ENCODE results near the gene PNCK. TPM values are rescaled to one million over a fixed set of nuclear protein-coding genes. Genes with fewer than 3 reads are reported as not detected.

PNCK gene
- total RNA-seq, 2 experiments from 2014 or later, result 0.60 to 0.96 TPM

DNA sequence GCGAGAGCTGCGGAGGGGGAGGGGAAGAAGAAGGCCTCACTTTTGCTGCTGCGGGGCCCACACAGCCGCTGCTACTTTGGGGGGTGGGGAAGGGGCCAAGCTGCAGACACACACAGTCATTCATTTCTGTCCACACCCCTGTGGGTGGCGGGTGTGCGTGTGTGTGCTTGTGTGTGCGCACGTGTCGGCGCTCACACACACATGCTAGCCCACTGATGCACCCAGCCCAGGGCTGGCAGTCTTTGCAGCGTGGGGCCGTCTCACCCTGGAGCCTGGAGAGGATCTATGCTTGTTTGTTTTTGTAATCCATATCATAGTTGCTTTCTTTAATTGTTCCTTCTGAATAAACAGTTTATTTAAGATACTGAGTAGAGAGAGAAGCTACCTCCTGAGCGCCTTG lies 22.7 kb downstream of the PNCK start:
- H3K27ac Mint-ChIP-seq, result no peak overlapping the region
- CTCF ChIA-PET, result interaction anchor here (2.1 kb wide), 1 partner anchor 41 kb away, joined by 5 read pairs; no protein-coding TSS in a partner anchor
- no peaks in the 10 kb centered on the region for H3K4me1 Mint-ChIP-seq
- no peaks in the 10 kb centered on the region for H3K36me3 Mint-ChIP-seq (ENCODE audit: low read depth)
- H3K27me3 Mint-ChIP-seq, result peaks cover 17% of the 10 kb centered on the region
- no peak overlapping the region for H3K4me3 Mint-ChIP-seq
- POLR2A ChIA-PET, result no interaction called here
- DNase-seq, result no peak
- H3K9me3 Mint-ChIP-seq, result no peaks in the 10 kb centered on the region

- Mint-ChIP-seq H3K27me3 (peaks cover 24% of the 10 kb centered on the region), H3K36me3 (ENCODE audit: low read depth) (no peaks in the 10 kb centered on the region), H3K4me3 (no peak overlapping the region), H3K9me3 (no peaks in the 10 kb centered on the region), H3K4me1 (no peaks in the 10 kb centered on the region), H3K27ac (no peak overlapping the region)
- ChIA-PET POLR2A (no interaction called here), CTCF (interaction anchor here (1.2 to 2.1 kb wide), 4 partner anchors 11 to 110 kb away, joined by 4 to 7 read pairs (median 6); no protein-coding TSS in a partner anchor)
- DNase-seq, result no peak
Measured at GRCh38 chrX:153649915-153650782, 23.5 kb downstream of the PNCK start.

- CTCF ChIA-PET, result interaction anchor here (1.1 to 2.1 kb wide), 7 partner anchors 12 to 110 kb away, joined by 3 to 7 read pairs (median 4); no protein-coding TSS in a partner anchor
- DNase-seq, result peak; percentile 33
Measured at GRCh38 chrX:153649178-153649914, 24.3 kb downstream of the PNCK start.

DNA sequence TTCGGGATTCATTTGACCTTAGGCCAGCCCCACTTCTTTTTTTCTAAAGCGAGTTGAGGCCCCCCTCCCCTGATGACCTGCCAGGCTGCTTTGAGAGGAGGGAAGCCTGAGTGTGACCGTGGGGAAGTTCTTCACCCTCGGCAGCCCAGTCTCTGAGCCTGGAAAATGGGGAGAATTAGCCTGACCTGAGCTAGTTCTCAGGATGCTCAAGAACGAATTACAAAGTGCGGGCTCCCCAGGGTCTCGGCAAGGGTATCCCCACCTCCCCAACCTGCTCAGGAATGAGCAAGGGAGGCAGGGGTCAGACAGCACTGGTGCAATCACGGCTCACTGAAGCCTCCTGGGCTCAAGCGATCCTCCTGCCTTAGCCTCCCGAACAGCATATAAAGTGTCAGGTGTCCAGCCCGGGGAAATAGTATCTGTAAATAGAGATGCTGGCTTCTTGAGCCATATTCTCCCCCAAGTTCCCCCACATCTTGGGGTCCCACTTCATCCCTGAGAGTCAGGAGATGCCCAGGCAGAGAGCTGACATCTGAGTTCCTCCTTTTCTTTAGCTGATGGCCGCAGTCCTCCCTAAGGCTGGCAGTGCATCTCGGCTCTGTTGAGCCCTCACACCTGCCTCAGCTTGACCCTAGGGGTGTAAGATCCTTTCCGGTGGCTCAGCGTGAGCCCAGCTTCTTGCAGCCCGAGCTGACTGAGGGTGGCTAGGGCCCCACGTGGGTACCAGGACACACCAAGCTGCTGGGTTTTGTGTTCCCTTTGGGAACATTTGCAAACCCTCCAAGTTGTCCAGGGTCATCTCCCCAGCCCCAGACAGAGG lies 25.0 kb downstream of the PNCK start:
- no peaks in the 10 kb centered on the region for H3K9me3 Mint-ChIP-seq
- H3K27ac Mint-ChIP-seq, result no peak overlapping the region
- no peak for DNase-seq
- CTCF ChIA-PET, result interaction anchor here (1.1 to 2.0 kb wide), 6 partner anchors 9 to 94 kb away, joined by 3 to 7 read pairs (median 3); no protein-coding TSS in a partner anchor
- peaks cover under 1% of the 10 kb centered on the region for H3K4me1 Mint-ChIP-seq
- POLR2A ChIA-PET, result no interaction called here
- H3K4me3 Mint-ChIP-seq, result no peak overlapping the region
- H3K27me3 Mint-ChIP-seq, result peaks cover 32% of the 10 kb centered on the region
- H3K36me3 Mint-ChIP-seq (ENCODE audit: low read depth), result no peaks in the 10 kb centered on the region

More at GRCh38 chrX:153649178-153649914, 24.3 kb downstream of the PNCK start:
- POLR2A ChIA-PET, result no interaction called here
- H3K36me3 Mint-ChIP-seq (ENCODE audit: low read depth), result no peaks in the 10 kb centered on the region
- no peak overlapping the region for H3K27ac Mint-ChIP-seq
- peaks cover 30% of the 10 kb centered on the region for H3K27me3 Mint-ChIP-seq
- H3K4me1 Mint-ChIP-seq, result no peaks in the 10 kb centered on the region
- no peak overlapping the region for H3K4me3 Mint-ChIP-seq
- H3K9me3 Mint-ChIP-seq, result no peaks in the 10 kb centered on the region

- peaks cover 40% of the 10 kb centered on the region for H3K27me3 Mint-ChIP-seq
- no peak overlapping the region for H3K27ac Mint-ChIP-seq
- no peaks in the 10 kb centered on the region for H3K36me3 Mint-ChIP-seq (ENCODE audit: low read depth)
- ChIA-PET CTCF (interaction anchor here (1.1 to 1.4 kb wide), 5 partner anchors 10 to 93 kb away, joined by 3 to 4 read pairs (median 3); no protein-coding TSS in a partner anchor), POLR2A (interaction anchor here (1.0 kb wide), 1 partner anchor 10 kb away, joined by 3 read pairs; no protein-coding TSS in a partner anchor)
- H3K4me3 Mint-ChIP-seq, result no peak overlapping the region
- peaks cover 5% of the 10 kb centered on the region for H3K4me1 Mint-ChIP-seq
- no peaks in the 10 kb centered on the region for H3K9me3 Mint-ChIP-seq
- no peak for DNase-seq
Measured at GRCh38 chrX:153647461-153648357, 25.9 kb downstream of the PNCK start.

- POLR2A ChIA-PET, result interaction anchor here (0.7 to 1.0 kb wide), 2 partner anchors 10 to 93 kb away, joined by 3 read pairs; no protein-coding TSS in a partner anchor
- no peak for DNase-seq
- Mint-ChIP-seq H3K27me3 (peaks cover 39% of the 10 kb centered on the region), H3K4me1 (peaks cover 7% of the 10 kb centered on the region), H3K4me3 (no peak within 1 kb of the TSS), H3K27ac (no peak within 1 kb of the TSS), H3K9me3 (no peaks in the 10 kb centered on the region), H3K36me3 (ENCODE audit: low read depth) (no peaks in the 10 kb centered on the region)
- CTCF ChIA-PET, result interaction anchor here (1.2 to 1.5 kb wide), 3 partner anchors 15 to 37 kb away, joined by 3 to 8 read pairs (median 3); no protein-coding TSS in a partner anchor
Measured at GRCh38 chrX:153646620-153647373, 26.8 kb downstream of the PNCK start, which contains the start of gene DUSP9. Gene DUSP9 (plus strand): TSS chrX:153647203. CDS start chrX:153647954, 751 bp downstream.

- Mint-ChIP-seq H3K4me3 (no peak overlapping the region), H3K27me3 (peaks cover 43% of the 10 kb centered on the region), H3K27ac (no peak overlapping the region), H3K4me1 (peaks cover 9% of the 10 kb centered on the region), H3K36me3 (ENCODE audit: low read depth) (no peaks in the 10 kb centered on the region), H3K9me3 (no peaks in the 10 kb centered on the region)
- ChIA-PET CTCF (interaction anchor here (1.3 to 1.5 kb wide), 2 partner anchors 14 to 22 kb away, joined by 3 to 8 read pairs; no protein-coding TSS in a partner anchor), POLR2A (interaction anchor here (0.7 to 1.4 kb wide), 2 partner anchors 46 to 92 kb away, joined by 3 read pairs; no protein-coding TSS in a partner anchor)
- no peak for DNase-seq
Measured at GRCh38 chrX:153645921-153646488, 27.6 kb downstream of the PNCK start.

- ChIA-PET CTCF (interaction anchor here (0.9 to 1.5 kb wide), 6 partner anchors 9 to 612 kb away, joined by 3 to 8 read pairs (median 4); no protein-coding TSS in a partner anchor), POLR2A (interaction anchor here (1.4 kb wide), 1 partner anchor 45 kb away, joined by 3 read pairs; no protein-coding TSS in a partner anchor)
- no peaks in the 10 kb centered on the region for H3K9me3 Mint-ChIP-seq
Measured at GRCh38 chrX:153645151-153645550, 28.5 kb downstream of the PNCK start.

DNA sequence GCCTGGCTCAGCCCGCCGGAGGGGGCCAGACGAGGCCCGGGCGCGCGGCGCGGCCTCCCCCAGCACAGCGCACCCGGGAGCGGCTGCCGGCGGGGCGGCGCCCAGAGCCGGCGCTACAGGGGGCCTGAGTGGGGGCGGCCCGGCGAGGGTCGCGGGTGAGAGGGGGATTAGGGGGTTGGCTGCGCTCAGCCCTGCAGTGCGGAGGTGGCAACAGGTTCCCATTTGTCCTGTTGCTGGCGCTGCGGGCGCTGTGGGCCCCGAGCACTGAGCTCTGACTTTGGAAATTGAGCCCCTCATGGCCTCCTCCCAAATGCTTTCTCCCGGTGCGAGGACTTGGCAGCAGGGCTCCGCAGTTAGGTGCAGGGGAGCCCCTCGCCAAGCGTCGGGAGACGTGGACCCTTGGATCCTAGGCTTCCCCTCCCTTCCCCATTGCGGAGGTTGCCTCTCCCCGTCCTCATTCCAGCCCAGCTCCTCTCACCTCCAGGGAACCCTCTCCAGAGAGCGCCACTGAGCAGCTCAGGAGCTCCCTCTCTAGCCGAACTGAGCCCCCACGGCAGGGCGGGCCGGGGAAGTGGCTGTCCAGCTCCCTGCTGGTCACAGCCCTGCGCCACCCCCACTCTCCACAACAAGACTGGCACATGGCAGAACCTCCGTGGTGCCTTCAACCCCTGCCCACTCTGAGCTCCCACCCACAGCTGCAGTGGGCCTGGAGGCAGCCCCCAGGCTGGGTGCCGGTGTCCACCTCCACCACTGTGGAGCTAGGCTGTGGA lies 29.1 kb downstream of the PNCK start:
- Mint-ChIP-seq H3K36me3 (ENCODE audit: low read depth) (no peaks in the 10 kb centered on the region), H3K9me3 (no peaks in the 10 kb centered on the region)
- POLR2A ChIA-PET, result no interaction called here

More at GRCh38 chrX:153645151-153645550, 28.5 kb downstream of the PNCK start:
- no peak for DNase-seq
- Mint-ChIP-seq H3K4me3 (no peak overlapping the region), H3K27ac (no peak overlapping the region), H3K36me3 (ENCODE audit: low read depth) (no peaks in the 10 kb centered on the region), H3K27me3 (peaks cover 45% of the 10 kb centered on the region), H3K4me1 (peaks cover 9% of the 10 kb centered on the region)

More for the DNA sequence above, 29.1 kb downstream of the PNCK start:
- Mint-ChIP-seq H3K4me1 (peaks cover 9% of the 10 kb centered on the region), H3K27me3 (peaks cover 46% of the 10 kb centered on the region), H3K27ac (no peak overlapping the region), H3K4me3 (no peak overlapping the region)
- CTCF ChIA-PET, result interaction anchor here (0.9 to 1.3 kb wide), 5 partner anchors 9 to 612 kb away, joined by 3 to 6 read pairs (median 3); no protein-coding TSS in a partner anchor
- DNase-seq, result no peak

All from activated CD4-positive, alpha-beta memory T cell treated with anti-CD3 and anti-CD28 coated beads, Interleukin-2, amount 10 ng/mL, durations not matched to agents 7 days and 5 days (primary cell).